SH-SY5Y (cell line): Measurements from ENCODE around the gene PCGF1.

Source experiments
- GATA2 ChIP-seq: IDR thresholded peaks from 2 replicates; pipeline ENCODE4 v1.6.1; 2011; ENCODE audit warnings: mild to moderate bottlenecking, low read depth, low read length
- GATA3 ChIP-seq: IDR thresholded peaks from 2 replicates; pipeline ENCODE4 v1.6.1; 2011; ENCODE audit warnings: low read depth, mild to moderate bottlenecking, low read length, moderate library complexity

DNA sequence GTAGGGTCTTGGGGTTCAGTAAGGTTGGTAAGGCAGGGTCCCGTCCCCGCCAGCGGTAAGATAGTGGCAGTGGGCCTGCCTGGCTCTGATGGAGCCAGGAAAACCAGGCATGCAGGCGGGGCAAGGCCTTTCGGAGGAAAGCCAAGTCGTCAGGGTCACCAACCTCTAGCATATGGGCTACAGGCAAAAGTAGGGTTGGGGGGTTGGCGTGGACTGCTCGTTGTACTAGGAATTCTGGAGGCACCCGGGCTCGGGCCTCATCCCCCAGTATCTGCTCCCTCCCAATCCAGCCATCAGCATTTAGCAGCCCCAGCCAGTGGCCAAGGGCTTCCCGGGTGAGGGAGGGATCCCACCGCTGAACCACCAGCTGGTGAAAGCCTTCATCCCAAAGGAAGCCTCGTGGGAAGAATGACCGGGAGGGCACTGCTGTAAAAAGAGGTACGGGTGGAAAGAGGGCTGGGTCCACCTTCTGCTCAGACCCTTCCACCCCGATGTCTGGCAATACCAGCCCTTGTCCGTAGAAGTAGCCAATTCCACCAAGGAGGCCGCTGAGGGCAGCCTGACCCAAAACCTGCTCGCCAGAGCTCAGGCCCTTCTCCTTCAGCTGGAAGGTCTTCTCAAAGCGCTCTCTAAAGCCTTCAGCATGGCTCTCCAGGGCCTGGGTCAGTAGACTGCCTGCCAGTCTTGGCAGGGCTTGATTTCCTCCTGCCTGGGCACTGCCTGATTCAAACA, 45.3 kb downstream of the PCGF1 start:
- TF ChIP-seq GATA3, result no peak
- TF ChIP-seq GATA2, result no peak
